GM12878 (cell line): Measurements from ENCODE around the gene UNK. TPM values are rescaled to one million over a fixed set of nuclear protein-coding genes. Genes with fewer than 3 reads are reported as not detected.

ENCODE experiments used
- CREB1 ChIP-seq: IDR thresholded peaks from 2 replicates; pipeline ENCODE4 v1.6.1; 2012; ENCODE audit warnings: low read depth, mild to moderate bottlenecking, inconsistent platforms
- DPF2 ChIP-seq: fragments of 450-650 bp; IDR thresholded peaks from 2 replicates; pipeline ENCODE4 v1.6.1; 2017; ENCODE audit warnings: mild to moderate bottlenecking
- EGR1 ChIP-seq, 2 experiments: IDR thresholded peaks; 1 replicate in 1 of 2; 2 replicates in 1 of 2; pipeline ENCODE4 v1.6.1; 2011 to 2012; ENCODE audit warnings: low read depth in 2 of 2, low read length in 2 of 2, borderline replicate concordance in 1 of 2, mild to moderate bottlenecking in 1 of 2, moderate library complexity in 1 of 2
- HDAC2 ChIP-seq: fragments of 200-600 bp; sonication (generic); IDR thresholded peaks from 2 replicates; pipeline ENCODE4 v1.6.1; 2017
- MEF2B ChIP-seq: fragments of 450-650 bp; IDR thresholded peaks from 2 replicates; pipeline ENCODE4 v1.6.1; 2018; ENCODE audit warnings: mild to moderate bottlenecking, moderate library complexity; ENCODE audit not compliant: partially characterized antibody, poor library complexity, severe bottlenecking
- MTA2 ChIP-seq: fragments of 450-650 bp; IDR thresholded peaks from 2 replicates; pipeline ENCODE4 v1.6.1; 2016; ENCODE audit warnings: low read depth, mild to moderate bottlenecking, moderate library complexity
- MTA3 ChIP-seq: IDR thresholded peaks from 2 replicates; pipeline ENCODE4 v1.6.1; 2012; ENCODE audit warnings: low read length, inconsistent platforms, borderline replicate concordance
- NFYA ChIP-seq: IDR thresholded peaks from 2 replicates; pipeline ENCODE4 v1.6.1; 2011; ENCODE audit warnings: low read depth, mild to moderate bottlenecking, low read length, improper control_type of control experiment, borderline replicate concordance
- NFYB ChIP-seq: IDR thresholded peaks from 2 replicates; pipeline ENCODE4 v1.6.1; 2011; ENCODE audit warnings: low read depth, mild to moderate bottlenecking, low read length, improper control_type of control experiment, moderate library complexity; ENCODE audit not compliant: insufficient read depth
- SIN3A ChIP-seq: IDR thresholded peaks from 2 replicates; pipeline ENCODE4 v1.6.1; 2012; ENCODE audit warnings: low read depth, low read length, improper control_type of control experiment
- SPI1 ChIP-seq: IDR thresholded peaks from 2 replicates; pipeline ENCODE4 v1.6.1; 2011; ENCODE audit warnings: low read depth, mild to moderate bottlenecking, low read length, moderate library complexity, borderline replicate concordance; ENCODE audit not compliant: insufficient read depth
- SUZ12 ChIP-seq: fragments of 200-600 bp; sonication (generic); IDR thresholded peaks from one replicate; pipeline ENCODE4 v1.6.1; 2018; ENCODE audit warnings: antibody characterized with exemption, mild to moderate bottlenecking; ENCODE audit not compliant: unreplicated experiment
- TAF1 ChIP-seq: IDR thresholded peaks from 2 replicates; pipeline ENCODE4 v1.6.1; 2011; ENCODE audit warnings: mild to moderate bottlenecking, low read depth, low read length, borderline replicate concordance
- TCF12 ChIP-seq: IDR thresholded peaks from 2 replicates; pipeline ENCODE4 v1.6.1; 2011; ENCODE audit warnings: low read depth, mild to moderate bottlenecking, low read length
- TCF3 ChIP-seq: IDR thresholded peaks from 2 replicates; pipeline ENCODE4 v1.6.1; 2012; ENCODE audit warnings: low read depth, mild to moderate bottlenecking, low read length, borderline replicate concordance; ENCODE audit not compliant: insufficient read depth
- ZNF622 ChIP-seq: fragments of 450-650 bp; IDR thresholded peaks from 2 replicates; pipeline ENCODE4 v1.6.1; 2017; ENCODE audit warnings: mild to moderate bottlenecking, inconsistent platforms
- polyA plus RNA-seq, 11 experiments: library from polyadenylated mRNA; depleted of rRNA in 4 of 11; unstranded in 6 of 11; stranded (reverse) in 5 of 11; fragments of >200 nt; fragmentation: Nextera tagmentation in 4 of 11; fragmentation: Illumina TruSeq in 1 of 11; extraction: Ambion mirVana in 4 of 11; extraction: Trizol in 1 of 11; gene quantifications; 1 replicate in 1 of 11; 2 replicates in 10 of 11; pipeline versions ENCODE4 v1.2.1 to v1.2.3, GENCODE V29; 2011 to 2016; ENCODE audit warnings: inconsistent platforms in 2 of 11, missing spikeins in 2 of 11, low read depth in 1 of 11
- total RNA-seq, 4 experiments: library from RNA; depleted of rRNA in 3 of 4; stranded (reverse); fragments of >200 nt in 3 of 4; fragmentation: Illumina TruSeq in 1 of 4; extraction: Trizol in 1 of 4; gene quantifications; 2 replicates each; pipeline versions ENCODE4 v1.2.1 to v1.2.3, GENCODE V29; 2013 to 2021
- TF ChIP-seq, protein P1 (sequence below): fragments of 450-650 bp; IDR thresholded peaks from 2 replicates; pipeline ENCODE4 v1.6.1; 2017; ENCODE audit warnings: borderline replicate concordance
- TF ChIP-seq, protein P2 (sequence below): fragments of 450-650 bp; IDR thresholded peaks from 2 replicates; pipeline ENCODE4 v1.6.1; 2017; ENCODE audit warnings: antibody characterized with exemption, mild to moderate bottlenecking, moderate library complexity
- TF ChIP-seq, protein P3 (sequence below): fragments of 450-650 bp; IDR thresholded peaks from 2 replicates; pipeline ENCODE4 v1.6.1; 2017; ENCODE audit warnings: mild to moderate bottlenecking, moderate library complexity
- TF ChIP-seq, protein P4 (sequence below): IDR thresholded peaks from 2 replicates; pipeline ENCODE4 v1.6.1; 2011; ENCODE audit warnings: low read depth, mild to moderate bottlenecking, low read length, moderate library complexity, borderline replicate concordance; ENCODE audit errors: extremely low read depth

The UNK gene
- total and polyA plus RNA-seq, 10 of the 15 experiments (the other 5 are each of a cell fraction or from before 2014, with no cell fraction given) = 8.9 to 34.5 (median 27.3) TPM

DNA sequence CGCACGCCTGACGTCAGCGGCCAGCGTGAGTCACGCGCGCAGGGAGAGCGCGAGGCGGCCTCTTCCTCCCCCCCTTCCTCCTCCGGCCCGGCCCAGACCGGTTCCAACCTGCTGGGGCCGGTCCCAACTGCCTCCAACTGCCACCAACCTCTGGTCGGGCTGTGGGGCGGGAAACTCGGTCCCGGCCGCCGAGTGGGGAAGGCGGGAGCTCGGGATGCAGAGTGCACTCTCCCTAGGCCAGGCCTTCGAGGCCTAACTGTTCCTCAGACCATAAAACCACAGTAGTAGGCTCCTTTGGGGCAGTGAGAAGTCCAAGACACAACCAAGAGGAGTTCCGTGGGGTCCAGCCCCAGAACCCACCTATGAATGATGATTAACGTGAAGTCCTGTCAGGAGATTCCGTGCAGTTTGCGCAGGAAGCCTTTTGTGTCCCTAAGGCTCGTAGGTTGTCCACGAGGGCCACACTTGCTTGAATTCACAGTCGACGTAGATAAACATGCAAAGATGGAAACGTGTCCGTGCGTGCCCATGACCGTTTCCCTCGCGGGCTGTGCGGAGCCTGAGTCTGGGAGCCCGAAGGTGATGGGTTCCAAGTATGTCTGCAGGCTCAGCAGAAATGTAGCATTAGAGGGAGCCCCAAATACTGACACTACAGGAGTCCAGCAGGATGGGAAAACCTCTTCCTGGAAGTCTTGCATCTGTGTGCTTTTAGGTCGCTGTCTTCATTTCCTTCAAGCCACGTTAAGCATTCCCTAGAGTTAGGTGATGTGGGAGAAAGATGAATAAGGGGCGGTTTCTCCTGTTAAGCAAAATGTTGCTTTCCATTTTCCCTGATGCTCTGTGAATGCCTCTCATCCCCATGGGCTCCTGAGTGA, 647 bp downstream of the UNK start (continued):
- TF ChIP-seq, protein P1, sequence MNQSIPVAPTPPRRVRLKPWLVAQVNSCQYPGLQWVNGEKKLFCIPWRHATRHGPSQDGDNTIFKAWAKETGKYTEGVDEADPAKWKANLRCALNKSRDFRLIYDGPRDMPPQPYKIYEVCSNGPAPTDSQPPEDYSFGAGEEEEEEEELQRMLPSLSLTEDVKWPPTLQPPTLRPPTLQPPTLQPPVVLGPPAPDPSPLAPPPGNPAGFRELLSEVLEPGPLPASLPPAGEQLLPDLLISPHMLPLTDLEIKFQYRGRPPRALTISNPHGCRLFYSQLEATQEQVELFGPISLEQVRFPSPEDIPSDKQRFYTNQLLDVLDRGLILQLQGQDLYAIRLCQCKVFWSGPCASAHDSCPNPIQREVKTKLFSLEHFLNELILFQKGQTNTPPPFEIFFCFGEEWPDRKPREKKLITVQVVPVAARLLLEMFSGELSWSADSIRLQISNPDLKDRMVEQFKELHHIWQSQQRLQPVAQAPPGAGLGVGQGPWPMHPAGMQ = no peak
- TF ChIP-seq TCF12 (no peak), MTA3 (peak; percentile 80; the same call in 1 of the 2 replicates), ZNF622 (no peak), HDAC2 (no peak), SIN3A (no peak), EGR1 (IDR thresholded peaks at IDR 0.05; ENCODE audit: borderline replicate concordance in 1 of 2, low read depth in 2 of 2, low read length in 2 of 2) (peak; percentile 20 to 87; a peak in 2 of 3 replicates), DPF2 (0 out of 2 replicates have a peak, but pooled peaks have one; percentile 53), MTA2 (peak; percentile 36; the same call in 1 of the 2 replicates), TCF3 (0 out of 2 replicates have a peak, but pooled peaks have one; percentile 50), MEF2B (peak; percentile 98), SUZ12 (no peak), CREB1 (no peak), SPI1 (no peak), TAF1 (peak; percentile 77), NFYB (no peak), NFYA (no peak)
- TF ChIP-seq, protein P2, sequence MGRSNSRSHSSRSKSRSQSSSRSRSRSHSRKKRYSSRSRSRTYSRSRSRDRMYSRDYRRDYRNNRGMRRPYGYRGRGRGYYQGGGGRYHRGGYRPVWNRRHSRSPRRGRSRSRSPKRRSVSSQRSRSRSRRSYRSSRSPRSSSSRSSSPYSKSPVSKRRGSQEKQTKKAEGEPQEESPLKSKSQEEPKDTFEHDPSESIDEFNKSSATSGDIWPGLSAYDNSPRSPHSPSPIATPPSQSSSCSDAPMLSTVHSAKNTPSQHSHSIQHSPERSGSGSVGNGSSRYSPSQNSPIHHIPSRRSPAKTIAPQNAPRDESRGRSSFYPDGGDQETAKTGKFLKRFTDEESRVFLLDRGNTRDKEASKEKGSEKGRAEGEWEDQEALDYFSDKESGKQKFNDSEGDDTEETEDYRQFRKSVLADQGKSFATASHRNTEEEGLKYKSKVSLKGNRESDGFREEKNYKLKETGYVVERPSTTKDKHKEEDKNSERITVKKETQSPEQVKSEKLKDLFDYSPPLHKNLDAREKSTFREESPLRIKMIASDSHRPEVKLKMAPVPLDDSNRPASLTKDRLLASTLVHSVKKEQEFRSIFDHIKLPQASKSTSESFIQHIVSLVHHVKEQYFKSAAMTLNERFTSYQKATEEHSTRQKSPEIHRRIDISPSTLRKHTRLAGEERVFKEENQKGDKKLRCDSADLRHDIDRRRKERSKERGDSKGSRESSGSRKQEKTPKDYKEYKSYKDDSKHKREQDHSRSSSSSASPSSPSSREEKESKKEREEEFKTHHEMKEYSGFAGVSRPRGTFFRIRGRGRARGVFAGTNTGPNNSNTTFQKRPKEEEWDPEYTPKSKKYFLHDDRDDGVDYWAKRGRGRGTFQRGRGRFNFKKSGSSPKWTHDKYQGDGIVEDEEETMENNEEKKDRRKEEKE = no peak
- TF ChIP-seq, protein P3, sequence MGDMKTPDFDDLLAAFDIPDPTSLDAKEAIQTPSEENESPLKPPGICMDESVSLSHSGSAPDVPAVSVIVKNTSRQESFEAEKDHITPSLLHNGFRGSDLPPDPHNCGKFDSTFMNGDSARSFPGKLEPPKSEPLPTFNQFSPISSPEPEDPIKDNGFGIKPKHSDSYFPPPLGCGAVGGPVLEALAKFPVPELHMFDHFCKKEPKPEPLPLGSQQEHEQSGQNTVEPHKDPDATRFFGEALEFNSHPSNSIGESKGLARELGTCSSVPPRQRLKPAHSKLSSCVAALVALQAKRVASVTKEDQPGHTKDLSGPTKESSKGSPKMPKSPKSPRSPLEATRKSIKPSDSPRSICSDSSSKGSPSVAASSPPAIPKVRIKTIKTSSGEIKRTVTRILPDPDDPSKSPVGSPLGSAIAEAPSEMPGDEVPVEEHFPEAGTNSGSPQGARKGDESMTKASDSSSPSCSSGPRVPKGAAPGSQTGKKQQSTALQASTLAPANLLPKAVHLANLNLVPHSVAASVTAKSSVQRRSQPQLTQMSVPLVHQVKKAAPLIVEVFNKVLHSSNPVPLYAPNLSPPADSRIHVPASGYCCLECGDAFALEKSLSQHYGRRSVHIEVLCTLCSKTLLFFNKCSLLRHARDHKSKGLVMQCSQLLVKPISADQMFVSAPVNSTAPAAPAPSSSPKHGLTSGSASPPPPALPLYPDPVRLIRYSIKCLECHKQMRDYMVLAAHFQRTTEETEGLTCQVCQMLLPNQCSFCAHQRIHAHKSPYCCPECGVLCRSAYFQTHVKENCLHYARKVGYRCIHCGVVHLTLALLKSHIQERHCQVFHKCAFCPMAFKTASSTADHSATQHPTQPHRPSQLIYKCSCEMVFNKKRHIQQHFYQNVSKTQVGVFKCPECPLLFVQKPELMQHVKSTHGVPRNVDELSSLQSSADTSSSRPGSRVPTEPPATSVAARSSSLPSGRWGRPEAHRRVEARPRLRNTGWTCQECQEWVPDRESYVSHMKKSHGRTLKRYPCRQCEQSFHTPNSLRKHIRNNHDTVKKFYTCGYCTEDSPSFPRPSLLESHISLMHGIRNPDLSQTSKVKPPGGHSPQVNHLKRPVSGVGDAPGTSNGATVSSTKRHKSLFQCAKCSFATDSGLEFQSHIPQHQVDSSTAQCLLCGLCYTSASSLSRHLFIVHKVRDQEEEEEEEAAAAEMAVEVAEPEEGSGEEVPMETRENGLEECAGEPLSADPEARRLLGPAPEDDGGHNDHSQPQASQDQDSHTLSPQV = peak; percentile 83
- TF ChIP-seq, protein P4, sequence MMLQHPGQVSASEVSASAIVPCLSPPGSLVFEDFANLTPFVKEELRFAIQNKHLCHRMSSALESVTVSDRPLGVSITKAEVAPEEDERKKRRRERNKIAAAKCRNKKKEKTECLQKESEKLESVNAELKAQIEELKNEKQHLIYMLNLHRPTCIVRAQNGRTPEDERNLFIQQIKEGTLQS = no peak
